DOHH2 (cell line): ENCODE results near the gene CORO2B.

ENCODE experiments used
- CTCF ChIP-seq: fragments of 200-600 bp; sonication (generic); IDR thresholded peaks from one replicate; pipeline ENCODE4 v1.5.1; 2014; ENCODE audit warnings: antibody characterized with exemption, mild to moderate bottlenecking, low read depth, low read length; ENCODE audit not compliant: poor library complexity, severe bottlenecking
- EZH2phosphoT487 ChIP-seq: fragments of 200-600 bp; sonication (generic); IDR thresholded peaks from 2 replicates; pipeline ENCODE4 v1.6.1; 2017; ENCODE audit warnings: borderline replicate concordance, mild to moderate bottlenecking, antibody characterized with exemption, low read length, moderate library complexity, mixed read lengths

GRCh38 chr15:68590721-68591389 is 12.1 kb downstream of the CORO2B start:
- TF ChIP-seq CTCF (no peak), EZH2phosphoT487 (no peak)
